GM21576 (cell line): ENCODE measurements around the gene ADCY7.
"Not testable (repeated sequence)": the region's sequence is repeated elsewhere in the genome, so short reads cannot be mapped to it uniquely, and the experiment has no call there.

Experiments
- ATAC-seq: cut with Tn5 transposase; IDR thresholded peaks from one replicate; pipeline ENCODE4 v1.9.1; 2021; ENCODE audit warnings: mild to moderate bottlenecking, moderate library complexity; ENCODE audit not compliant: unreplicated experiment

The ADCY7 gene

GRCh38 chr16:50266337-50267091 is at the start of gene ADCY7:
Gene ADCY7 (plus strand): TSS chr16:50266551. CDS start chr16:50288180, 21,629 bp downstream.
- peak; percentile 83 for ATAC-seq

DNA sequence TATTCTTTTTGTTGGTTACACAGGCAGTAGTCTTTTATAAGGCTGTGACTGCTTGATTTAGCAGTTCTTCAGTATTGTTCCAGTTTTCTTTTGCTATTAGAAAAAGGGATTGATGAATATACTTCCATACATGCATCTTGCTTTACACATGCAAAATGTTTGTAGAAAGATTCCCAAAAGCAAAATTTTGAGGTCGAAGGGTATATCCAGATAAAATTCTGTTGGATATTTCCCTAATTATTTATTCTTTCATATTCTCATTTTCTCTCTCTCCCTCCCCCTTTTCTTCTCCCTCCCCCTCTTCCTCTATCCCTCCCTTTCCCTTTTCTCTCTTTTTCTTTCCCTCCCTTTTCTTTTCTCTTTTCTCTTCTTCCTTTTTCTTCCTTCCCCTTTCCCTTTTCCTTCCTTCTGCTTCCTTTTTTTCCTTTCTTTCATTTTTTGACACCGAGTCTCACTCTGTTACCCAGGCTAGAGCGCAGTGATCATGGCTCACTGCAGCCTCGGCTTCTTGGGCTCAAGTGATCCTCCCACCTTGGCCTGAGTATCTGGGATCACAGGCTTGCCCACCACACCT is 46.9 kb upstream of the ADCY7 start:
- ATAC-seq: no peak

DNA sequence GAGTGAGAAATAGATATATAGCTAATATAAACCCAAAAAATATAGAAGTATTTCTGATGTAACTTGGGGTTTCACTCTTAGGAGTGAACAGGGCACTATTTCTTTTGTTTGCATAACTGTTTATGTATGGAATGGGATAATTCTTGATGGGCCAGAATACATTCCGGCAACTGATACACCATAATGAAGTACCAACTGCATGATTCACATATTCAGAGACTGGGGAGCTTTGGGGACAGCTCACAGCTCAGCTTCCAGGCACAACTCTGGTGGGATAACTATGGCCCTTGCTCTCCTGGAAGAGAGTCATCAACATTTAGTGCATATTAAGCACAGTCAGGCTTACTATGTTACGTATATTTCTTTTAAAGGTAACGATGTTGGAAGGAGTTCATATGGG is 42.1 kb upstream of the ADCY7 start:
- no peak for ATAC-seq

- no peak for ATAC-seq
These were observed 39.2 kb upstream of the ADCY7 start for GRCh38 chr16:50227120-50227519.

GRCh38 chr16:50227665-50228064 is 38.7 kb upstream of the ADCY7 start:
- no peak for ATAC-seq

DNA sequence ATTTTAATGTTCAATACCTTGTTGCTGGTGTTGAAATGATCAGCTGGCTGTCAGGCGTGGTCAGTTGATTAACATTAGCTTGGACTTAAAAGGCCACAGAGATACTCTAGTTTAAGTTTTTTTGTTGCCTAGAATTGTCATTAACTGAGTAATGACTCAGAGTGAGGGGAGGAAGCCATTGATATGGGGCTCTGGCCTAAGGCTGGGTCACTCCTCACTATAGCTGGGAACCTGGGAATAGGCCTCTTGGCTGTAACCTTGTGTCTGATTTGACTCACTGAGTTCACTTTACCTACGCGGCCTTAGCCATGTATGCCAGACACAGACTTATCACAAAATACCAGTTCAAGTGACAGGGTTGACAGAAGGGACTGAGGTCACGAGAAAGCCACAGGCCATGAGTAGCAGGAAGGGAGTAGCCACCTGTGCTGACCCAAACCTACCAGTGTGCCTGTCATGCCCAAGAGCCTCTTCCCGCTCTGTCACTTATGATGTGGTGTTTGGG is 37.9 kb upstream of the ADCY7 start:
- no peak for ATAC-seq

DNA sequence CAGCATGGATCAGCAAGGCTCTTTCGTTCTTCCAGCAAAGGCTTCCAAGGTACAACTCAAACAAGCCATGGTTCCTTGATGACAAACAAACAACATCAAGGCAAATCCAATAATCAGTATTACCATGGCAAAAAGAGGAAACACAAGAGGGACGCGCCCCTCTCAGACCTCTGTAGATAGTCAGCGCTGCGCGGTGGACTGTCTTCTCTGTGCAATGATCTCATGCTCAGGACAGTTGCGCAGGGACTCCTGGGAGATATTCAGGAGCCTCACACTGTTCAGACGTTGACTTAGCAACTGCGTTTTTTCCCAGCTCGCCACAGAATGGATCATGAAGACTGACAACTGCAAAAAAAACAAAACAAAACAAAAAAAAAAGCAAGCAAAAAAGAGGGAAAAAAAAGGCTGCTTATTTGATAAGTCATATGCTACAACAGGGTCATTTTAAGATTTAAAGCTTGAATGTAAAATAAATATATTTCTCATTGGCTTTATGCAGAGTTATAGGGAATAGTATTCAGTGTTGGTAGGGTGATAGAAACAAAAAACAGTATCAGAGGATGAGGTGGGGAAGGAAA is 37.1 kb upstream of the ADCY7 start:
- ATAC-seq: no peak

- no peak for ATAC-seq
These were observed 31.4 kb upstream of the ADCY7 start for GRCh38 chr16:50234771-50235556.

- no peak for ATAC-seq
These were observed 30.8 kb upstream of the ADCY7 start for GRCh38 chr16:50235581-50235980.

DNA sequence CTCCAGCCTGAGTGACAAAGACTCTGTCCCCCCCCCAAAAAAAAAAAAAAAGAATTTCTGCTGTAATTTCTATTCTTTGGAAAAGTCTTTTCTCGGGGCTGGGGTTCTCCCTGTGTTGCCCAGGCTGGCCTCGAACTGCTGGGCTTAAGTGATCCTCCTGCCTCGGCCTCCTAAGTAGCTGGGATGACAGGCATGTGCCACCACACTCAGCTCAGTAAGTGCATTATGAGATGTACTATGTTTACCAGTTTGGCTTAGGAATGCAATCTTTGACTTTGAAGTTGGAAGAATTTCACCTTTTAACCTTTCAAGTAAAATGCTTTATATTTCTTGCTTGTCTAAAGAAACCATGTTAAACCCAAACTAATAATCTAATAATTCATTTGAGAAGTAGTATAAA is 28.0 kb upstream of the ADCY7 start:
- ATAC-seq: no peak

GRCh38 chr16:50238868-50239301 is 27.5 kb upstream of the ADCY7 start:
- no peak for ATAC-seq

- not testable (repeated sequence) for ATAC-seq
These were observed 23.3 kb upstream of the ADCY7 start for GRCh38 chr16:50243024-50243423.

- ATAC-seq: no peak
These were observed 22.2 kb upstream of the ADCY7 start for GRCh38 chr16:50244140-50244503.

GRCh38 chr16:50244504-50245416 is 21.6 kb upstream of the ADCY7 start:
- no peak for ATAC-seq

DNA sequence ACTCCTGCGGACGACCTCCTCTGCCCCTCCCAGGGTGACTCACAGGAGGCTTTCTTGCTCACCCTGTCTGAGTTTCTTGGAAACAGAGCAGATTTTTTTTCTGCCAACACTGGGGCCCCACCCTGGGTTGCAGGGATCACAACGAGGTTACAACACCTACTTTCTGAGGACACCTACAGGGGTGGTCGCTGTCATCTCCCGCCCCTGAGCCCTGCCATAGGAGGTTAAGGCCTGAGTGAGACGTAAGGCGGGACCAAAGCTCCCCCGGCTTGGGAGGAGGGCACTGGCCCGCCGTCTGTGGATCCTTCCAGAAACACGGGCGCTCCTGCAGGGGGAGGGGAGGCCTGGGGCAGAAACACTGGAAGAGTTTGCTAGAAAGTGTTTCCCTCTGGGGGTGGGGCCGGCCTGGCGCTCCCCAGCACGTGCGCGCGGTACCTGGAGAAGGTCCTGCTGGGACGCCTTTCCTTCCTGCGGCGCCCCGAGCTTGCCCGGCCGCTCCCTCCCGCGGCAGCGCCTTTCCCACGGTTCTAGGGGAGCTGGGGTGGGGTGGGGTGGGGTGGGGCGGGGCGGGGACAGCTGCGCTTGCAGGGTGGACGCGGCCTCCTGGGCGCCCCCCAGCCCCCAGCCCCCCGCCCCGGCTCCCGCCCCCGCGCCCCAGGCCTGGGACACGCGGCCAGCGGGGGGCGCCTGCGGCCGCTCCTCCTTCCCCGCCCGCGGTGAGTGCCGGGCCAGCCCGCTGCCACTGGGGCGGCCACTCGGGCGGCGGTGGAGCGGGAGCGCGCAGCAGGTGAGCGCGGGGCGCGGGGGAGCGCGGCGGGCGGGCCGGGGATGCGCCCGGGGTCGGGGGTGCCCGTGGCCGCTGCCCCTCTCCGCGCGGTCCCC is 20.7 kb upstream of the ADCY7 start:
- ATAC-seq: peak; percentile 67

GRCh38 chr16:50246299-50247122 is 19.8 kb upstream of the ADCY7 start:
- ATAC-seq: peak; percentile 25

- ATAC-seq: no peak
These were observed 19.0 kb upstream of the ADCY7 start for GRCh38 chr16:50247123-50247905.
